Myocyte (in vitro differentiated cells): ENCODE data around the gene MGAT4C. TPM values are rescaled to one million over a fixed set of nuclear protein-coding genes. Genes with fewer than 3 reads are reported as not detected.

Experiments used
- DNase-seq: peaks from one replicate; pipeline ENCODE4 v3.0.0-alpha.2; 2012; ENCODE audit warnings: low read depth
- total RNA-seq: library from RNA; depleted of rRNA; stranded (reverse); fragments of >200 nt; gene quantifications from 2 replicates; pipeline ENCODE4 v1.2.3, GENCODE V29; 2014

The MGAT4C gene
- total RNA-seq, 1 donor from 2014 or later, result not detected

GRCh38 chr12:86229772-86230171 lies 26.4 kb downstream of the MGAT4C start:
- DNase-seq, result no peak

GRCh38 chr12:86228656-86229055 lies 27.5 kb downstream of the MGAT4C start:
- no peak for DNase-seq

GRCh38 chr12:86226481-86226880 lies 29.7 kb downstream of the MGAT4C start:
- no peak for DNase-seq

- no peak for DNase-seq
Observed at GRCh38 chr12:86216591-86216990, 39.6 kb downstream of the MGAT4C start.

- no peak for DNase-seq
Observed at GRCh38 chr12:86213012-86213411, 43.2 kb downstream of the MGAT4C start.

- DNase-seq, result no peak
Observed at GRCh38 chr12:86198696-86199444, 57.3 kb downstream of the MGAT4C start.

- no peak for DNase-seq
Observed at GRCh38 chr12:86196465-86196864, 59.7 kb downstream of the MGAT4C start.

GRCh38 chr12:86194721-86195120 lies 61.5 kb downstream of the MGAT4C start:
- no peak for DNase-seq

GRCh38 chr12:86193931-86194330 lies 62.3 kb downstream of the MGAT4C start:
- no peak for DNase-seq

- DNase-seq, result no peak
Observed at GRCh38 chr12:86188226-86188625, 68.0 kb downstream of the MGAT4C start.

GRCh38 chr12:86186449-86186848 lies 69.7 kb downstream of the MGAT4C start:
- DNase-seq, result peak; percentile 5

- DNase-seq, result no peak
Observed at GRCh38 chr12:86179855-86180254, 76.3 kb downstream of the MGAT4C start.

- DNase-seq, result no peak
Observed at GRCh38 chr12:86174188-86174587, 82.0 kb downstream of the MGAT4C start.

GRCh38 chr12:86172913-86173443 lies 83.2 kb downstream of the MGAT4C start:
- DNase-seq, result no peak

- DNase-seq, result peak; percentile 11
Observed at GRCh38 chr12:86170051-86170450, 86.1 kb downstream of the MGAT4C start.

- no peak for DNase-seq
Observed at GRCh38 chr12:86158956-86159355, 97.2 kb downstream of the MGAT4C start.

GRCh38 chr12:86154620-86155019 lies 101.6 kb downstream of the MGAT4C start:
- no peak for DNase-seq

GRCh38 chr12:86148612-86149011 lies 107.6 kb downstream of the MGAT4C start:
- no peak for DNase-seq

- no peak for DNase-seq
Observed at GRCh38 chr12:86148071-86148470, 108.1 kb downstream of the MGAT4C start.

- no peak for DNase-seq
Observed at GRCh38 chr12:86145156-86145555, 111.0 kb downstream of the MGAT4C start.

- no peak for DNase-seq
Observed at GRCh38 chr12:86143162-86143561, 113.0 kb downstream of the MGAT4C start.

GRCh38 chr12:86139671-86140070 lies 116.5 kb downstream of the MGAT4C start:
- DNase-seq, result no peak

GRCh38 chr12:86138770-86139169 lies 117.4 kb downstream of the MGAT4C start:
- peak; percentile 20 for DNase-seq
